NCI-H446 treated with DMSO at 0.1 percent for 48 hours (cell line): Measurements from ENCODE around the gene TIMM9.
"Not testable (repeated sequence)": the region's sequence is repeated elsewhere in the genome, so short reads cannot be mapped to it uniquely, and the experiment has no call there.

ENCODE experiments used
- DNase-seq: peaks from one replicate; lab custom pipeline; 2025; lab: John Stamatoyannopoulos, UW

TIMM9 gene

DNA sequence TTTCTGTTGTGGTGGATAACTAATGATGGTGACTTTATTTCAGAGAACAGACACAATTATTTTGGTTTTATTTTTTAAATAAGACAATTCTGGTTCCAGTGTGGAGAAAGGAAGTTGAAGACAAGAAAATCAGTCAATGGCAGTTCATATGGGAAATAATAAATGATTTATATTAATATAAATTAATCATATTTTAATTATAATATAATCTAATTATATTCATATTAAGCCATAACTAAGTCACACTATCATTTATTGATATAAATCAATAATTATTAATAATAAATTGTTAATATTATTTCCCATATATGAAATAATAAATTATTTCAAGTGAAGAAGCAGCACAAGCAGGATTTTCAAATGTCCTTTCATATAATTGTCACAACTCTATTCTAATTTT, 28.8 kb downstream of the TIMM9 start:
- DNase-seq, result no peak

- no peak for DNase-seq
Measured at GRCh38 chr14:58397156-58397555, 30.2 kb downstream of the TIMM9 start.

- no peak for DNase-seq
Measured at GRCh38 chr14:58395812-58396788, 31.2 kb downstream of the TIMM9 start, which contains the start of gene TOMM20L. Gene TOMM20L, plus strand, starts transcription at chr14:58395930. Its CDS starts 28 bp downstream, at chr14:58395958.

DNA sequence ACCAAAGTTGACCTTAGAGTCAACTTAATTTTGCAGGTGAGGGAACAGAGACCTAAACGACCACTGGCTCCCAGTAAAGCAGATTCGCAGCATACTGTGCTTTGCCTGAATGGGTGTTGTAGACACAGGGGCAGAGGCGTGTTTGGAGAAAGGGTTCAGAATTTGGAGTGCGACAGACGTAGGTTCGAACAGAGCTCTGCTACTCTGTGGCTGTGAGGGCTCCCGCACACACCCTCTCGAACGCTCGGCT, 31.8 kb downstream of the TIMM9 start:
- DNase-seq, result no peak

DNA sequence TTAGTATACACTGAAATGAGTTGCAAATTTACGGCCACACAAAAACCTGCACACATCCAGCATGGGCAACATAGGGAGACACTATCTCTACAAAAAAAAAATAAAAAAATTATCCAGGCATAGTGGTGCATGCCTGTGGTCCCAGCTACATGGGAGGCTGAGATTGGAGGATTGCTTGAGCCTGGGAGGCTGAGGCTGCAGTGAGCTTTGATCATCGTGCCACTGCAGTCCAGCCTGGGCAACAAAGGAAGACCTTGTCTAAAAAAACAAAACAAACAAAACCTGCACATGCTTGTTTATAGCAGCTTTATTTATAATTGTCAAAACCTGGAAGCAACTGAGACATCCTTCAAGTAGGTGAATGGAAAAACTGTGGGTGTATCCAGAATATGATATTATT, 36.5 kb downstream of the TIMM9 start:
- no peak for DNase-seq

DNA sequence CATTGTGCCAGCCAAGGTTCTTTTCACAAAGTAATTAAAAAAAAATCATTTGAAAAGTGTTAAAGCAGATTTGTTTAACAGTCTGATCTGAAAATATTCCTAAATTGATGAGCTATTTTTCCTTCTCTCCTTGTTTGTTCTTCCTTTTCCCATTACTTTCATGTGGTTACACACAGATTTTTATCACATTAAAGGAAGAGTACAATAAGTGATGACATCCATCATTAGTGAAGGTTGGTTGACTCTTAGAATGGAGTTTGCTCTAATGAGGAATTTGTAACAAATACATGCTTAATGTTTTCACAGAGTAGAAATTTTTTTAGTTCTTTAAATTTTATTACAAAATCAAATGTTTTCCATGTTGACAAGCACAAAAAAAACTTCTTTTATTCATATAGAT, 50.5 kb downstream of the TIMM9 start:
- no peak for DNase-seq

DNA sequence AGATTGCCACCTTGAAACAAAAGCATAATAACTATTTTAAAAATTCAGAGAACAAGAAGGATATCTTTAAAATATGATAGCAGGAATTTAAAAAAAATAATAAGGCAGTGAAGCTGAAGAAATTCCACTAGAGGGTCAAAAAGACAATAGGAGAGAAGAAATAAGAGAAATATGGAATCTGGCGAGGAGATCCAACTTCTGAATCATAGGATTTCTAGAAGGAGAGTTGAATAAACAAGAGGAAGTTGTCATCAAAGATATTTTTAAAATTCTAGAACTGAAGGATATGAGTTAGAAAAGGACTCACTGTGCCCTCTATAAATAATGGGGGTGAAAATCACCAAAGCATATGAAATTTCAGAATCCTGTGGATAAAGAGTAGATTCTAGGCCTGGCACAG, 58.4 kb downstream of the TIMM9 start:
- no peak for DNase-seq

DNA sequence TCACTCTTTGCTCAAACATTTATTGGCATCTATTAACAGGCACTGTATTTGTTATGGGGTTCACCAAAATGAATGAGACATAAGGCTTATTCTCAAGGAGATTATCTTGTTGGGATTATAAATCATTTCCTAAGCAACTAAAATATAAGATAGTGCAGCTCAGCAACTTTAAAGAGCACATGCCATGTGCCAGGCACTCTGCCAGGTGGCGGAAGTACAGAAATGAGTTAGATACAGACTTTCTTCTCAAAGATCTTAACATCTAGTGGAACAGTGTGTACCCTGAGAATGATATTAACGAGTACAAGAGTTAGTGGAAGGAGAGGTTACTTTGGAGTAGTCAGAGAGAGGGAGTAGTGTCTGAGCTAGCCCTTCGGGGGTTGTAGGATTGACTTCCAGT, 60.0 kb downstream of the TIMM9 start:
- DNase-seq, result no peak

- no peak for DNase-seq
Measured at GRCh38 chr14:58364316-58364715, 63.0 kb downstream of the TIMM9 start.

GRCh38 chr14:58362798-58363412, 64.4 kb downstream of the TIMM9 start:
- DNase-seq, result no peak

DNA sequence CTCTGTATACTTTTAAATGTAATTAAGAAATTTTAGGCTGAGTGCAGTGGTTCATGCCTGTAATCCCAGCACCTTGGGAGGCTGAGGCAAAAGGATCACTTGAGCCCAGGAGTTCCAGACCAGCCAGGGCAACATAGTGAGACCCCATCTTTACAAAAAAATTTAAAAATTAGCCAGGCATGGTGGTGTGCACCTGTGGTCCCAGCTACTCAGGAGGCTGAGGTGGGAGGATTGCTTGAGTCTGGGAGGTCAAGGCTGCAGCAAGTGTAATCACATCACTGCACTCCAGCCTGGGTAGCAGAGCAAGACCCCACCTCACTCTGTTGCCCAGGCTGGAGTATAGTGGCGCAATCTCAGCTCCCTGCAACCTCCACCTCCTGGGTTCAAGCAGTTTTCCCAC, 65.1 kb downstream of the TIMM9 start:
- DNase-seq, result not testable (repeated sequence)
